Measurements from ENCODE around the gene UVSSA.

UVSSA gene

DNA sequence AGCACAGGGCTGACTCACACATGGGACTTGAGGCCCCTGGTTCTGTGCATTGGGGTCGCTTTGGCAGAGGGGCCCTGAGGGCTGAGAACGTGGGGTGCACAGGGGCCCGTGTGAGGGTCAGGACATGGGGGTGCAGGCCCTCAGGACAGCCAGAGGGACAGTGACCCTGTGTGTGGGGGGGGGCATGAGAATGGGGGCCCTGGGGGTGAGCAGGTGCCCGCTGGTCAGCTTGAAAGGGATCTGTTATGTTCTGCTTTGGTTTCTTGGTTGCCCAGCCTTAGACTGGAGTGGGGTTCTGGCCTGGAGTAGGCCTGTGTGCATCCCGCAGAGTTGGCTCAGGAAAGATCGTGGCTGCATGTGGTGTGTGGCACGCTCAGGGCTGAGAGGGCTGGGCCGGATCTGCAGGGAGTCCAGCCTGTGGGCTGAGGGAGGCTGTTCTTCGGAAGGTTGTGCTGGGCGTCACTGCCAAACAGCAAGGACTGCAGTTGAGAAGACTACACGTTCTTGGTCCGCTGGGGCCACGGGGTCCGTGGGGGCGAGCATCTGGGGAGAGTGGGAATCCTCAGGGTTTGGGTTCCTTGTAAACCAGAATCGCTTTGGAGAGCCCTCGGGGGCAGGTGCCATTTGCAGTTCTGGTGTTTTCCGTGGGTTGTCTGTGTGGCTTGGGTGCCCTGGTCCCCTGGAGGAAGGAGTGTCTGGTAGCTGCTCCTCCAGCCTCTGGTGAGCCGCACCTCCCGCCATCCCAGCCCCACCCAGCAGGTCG, 15.2 kb upstream of the UVSSA start:
- no peak for DNase-seq

DNA sequence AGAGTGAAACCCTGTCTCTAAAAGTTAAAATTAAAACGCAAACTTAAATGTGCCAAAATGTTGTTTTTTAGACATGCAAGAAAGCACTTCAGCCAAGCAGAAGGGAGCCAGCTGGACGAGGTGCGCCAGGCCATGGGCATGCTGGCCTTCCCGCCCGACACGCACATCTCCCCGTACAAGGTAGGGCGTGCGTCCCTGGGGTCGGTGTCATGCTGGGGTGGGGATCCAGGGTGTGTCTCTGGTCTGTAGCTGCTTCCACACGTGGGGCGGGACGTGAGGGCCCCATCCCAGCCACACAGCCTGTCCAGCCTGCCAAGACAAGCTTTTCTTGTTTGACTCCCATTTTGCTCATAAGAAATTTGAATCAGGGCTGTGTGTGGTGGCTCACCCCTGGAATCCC, 14.3 kb upstream of the UVSSA start:
- DNase-seq, result no peak

DNA sequence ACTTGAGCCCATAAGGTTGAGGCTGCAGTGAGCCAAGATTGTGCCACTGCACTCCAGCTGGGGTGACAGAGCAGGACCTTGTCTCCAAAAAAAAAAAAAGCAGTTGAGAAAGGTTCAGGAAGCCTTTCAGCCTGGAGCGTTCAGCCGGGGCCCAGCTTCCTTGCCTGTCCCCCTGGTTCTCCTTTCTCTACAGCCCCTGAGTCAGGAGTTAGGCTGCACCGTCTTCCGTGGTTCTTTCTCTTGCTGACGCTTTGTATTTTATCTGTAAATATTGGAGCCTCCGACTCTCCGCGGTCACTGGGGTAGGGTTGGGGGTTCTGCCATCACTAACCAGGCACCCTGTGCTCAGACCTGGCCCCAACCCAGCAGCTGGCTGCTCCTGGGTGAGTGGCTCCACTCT, 13.8 kb upstream of the UVSSA start:
- DNase-seq, result peak; percentile 29

DNA sequence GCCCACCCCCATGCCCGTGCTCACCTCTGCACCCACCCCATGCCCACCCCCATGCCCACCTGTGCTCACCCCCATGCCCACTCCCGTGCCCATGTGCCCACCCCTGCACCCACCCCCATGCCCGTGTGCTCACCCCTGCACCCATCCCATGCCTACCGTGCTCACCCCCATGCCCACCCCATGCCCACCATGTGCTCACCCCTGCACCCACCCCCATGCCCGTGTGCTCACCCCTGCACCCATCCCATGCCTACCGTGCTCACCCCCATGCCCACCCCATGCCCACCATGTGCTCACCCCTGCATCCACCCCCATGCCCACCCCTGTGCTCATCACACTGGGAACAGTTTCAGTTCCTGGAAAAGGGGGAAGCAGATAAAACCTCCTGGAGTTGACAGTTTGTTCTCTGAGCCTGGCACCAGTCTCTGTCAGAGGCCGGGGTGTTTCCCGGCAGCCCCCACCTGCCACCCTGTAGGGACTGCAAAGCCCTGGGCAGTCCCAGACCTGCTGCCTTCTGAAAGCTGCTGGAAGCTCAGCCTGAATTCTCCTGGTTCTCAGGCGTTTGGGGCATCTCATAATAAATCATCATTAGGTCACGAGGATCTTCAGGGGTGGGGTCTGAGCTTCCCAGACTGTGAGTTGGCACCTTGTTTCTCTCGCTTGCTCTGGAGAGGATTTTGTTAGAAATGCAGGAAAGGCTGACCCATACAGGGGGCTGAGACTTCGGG, 13.0 kb upstream of the UVSSA start:
- DNase-seq, result peak; percentile 19

DNA sequence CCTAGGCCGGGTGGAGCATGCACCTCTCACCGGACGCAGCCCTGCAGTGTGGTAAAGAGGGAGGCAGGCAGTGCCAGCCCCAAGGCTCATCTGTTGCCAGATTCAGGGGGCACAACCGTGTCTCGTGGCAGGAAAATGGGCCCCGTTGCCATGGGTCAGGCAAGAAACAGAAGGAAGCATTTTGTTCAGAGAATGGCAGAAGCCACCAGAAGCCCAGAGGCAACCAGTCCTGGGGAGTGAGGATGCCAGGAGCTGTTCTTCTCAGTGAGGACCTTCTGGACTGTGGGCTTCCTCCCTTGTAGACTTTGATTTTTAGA, 12.5 kb upstream of the UVSSA start:
- no peak for DNase-seq

DNA sequence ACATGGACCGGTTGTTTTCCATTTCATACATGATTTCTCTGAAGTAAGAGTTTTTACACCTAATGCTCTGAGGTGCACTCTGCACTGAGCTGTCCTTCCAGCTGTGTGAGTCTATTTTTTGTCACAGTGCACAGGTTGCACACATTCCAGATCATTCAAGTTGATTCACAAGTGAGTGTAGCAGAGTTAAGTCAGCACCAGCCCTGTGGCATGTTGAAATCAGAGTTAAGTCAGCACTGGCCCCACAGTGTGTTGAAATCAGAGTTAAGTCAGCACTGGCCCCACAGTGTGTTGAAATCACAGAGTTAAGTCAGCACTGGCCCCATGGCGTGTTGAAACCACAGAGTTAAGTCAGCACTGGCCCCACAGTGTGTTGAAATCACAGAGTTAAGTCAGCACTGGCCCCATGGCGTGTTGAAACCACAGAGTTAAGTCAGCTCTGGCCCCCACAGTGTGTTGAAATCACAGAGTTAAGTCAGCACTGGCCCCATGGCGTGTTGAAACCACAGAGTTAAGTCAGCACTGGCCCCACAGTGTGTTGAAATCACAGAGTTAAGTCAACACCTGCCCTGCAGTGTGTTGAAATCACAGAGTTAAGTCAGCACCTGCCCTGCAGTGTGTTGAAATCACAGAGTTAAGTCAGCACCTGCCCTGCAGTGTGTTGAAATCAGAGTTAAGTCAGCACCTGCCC, 11.7 kb upstream of the UVSSA start:
- DNase-seq, result peak; percentile 15

DNA sequence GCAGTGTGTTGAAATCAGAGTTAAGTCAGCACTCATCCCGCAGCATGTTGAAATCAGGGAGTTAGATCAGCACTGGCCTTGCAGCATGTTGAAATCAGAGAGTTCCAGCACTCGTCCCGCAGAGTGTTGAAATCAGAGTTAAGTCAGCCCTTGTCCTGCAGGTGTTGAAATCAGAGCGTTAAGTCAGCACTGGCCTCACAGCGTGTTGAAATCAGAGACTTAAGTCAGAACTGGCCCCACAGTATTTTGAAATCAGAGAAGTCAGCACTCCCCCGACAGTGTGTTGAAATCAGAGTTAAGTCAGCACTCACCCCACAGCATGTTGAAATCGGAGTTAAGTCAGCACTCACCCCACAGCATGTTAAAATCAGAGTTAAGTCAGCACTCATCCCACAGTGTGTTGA, 10.9 kb upstream of the UVSSA start:
- DNase-seq, result peak; percentile 65

DNA sequence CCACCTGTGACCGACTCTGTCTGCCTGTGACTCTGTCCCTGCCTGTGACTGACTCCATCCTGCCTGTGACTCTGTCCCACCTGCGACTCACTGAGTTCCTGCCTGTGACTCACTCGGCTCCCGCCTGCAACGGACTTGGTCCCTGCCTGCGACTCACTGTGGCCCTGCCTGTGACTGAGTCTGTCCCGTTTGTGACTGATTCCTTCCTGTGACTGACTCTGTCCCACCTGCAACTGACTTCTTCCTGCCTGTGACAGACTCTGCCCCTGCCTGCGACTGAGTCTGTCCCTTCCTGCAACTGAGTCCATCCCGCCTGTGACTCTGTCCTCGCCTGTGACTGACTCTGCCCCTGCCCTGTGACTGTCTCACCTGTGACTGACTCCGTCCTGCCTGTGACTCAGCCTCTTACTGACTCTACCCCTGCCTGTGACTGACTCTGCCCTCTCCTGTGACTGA, 9.6 kb upstream of the UVSSA start:
- peak; percentile 9 for DNase-seq

DNA sequence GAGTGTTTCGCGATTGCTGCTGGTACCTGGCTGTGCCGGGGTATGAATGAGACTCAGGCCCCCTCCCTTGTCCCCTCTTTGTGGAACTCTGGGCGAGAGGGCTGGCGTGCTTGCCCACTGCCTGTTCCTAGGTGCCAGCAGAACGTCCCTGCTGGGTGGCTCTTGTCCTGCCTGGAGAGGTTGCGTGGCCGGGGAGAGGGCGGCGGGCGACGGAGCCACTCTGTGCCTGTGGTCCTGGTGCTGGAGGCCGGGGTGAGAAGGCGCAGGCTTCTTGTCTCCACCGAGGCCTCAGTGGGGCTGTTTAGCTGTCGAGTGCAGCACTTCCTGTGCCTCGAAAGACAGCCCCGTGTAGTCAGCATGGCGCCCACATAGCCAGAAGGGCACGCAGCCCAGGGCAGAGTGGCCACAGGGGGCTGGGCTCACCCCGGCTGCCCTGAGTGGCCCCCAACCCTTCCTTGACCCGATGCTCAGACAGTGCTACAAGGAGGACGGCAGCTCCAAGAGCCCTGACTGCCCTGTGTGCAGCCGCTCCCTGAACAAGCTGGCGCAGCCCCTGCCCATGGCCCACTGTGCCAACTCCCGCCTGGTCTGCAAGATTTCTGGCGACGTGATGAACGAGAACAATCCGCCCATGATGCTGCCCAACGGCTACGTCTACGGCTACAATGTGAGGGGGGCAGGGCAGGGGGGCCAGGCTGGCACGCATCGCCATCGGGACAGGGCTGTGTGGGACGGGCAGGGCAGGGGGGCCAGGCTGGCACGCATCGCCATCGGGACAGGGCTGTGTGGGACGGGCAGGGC, 8.9 kb upstream of the UVSSA start:
- no peak for DNase-seq

DNA sequence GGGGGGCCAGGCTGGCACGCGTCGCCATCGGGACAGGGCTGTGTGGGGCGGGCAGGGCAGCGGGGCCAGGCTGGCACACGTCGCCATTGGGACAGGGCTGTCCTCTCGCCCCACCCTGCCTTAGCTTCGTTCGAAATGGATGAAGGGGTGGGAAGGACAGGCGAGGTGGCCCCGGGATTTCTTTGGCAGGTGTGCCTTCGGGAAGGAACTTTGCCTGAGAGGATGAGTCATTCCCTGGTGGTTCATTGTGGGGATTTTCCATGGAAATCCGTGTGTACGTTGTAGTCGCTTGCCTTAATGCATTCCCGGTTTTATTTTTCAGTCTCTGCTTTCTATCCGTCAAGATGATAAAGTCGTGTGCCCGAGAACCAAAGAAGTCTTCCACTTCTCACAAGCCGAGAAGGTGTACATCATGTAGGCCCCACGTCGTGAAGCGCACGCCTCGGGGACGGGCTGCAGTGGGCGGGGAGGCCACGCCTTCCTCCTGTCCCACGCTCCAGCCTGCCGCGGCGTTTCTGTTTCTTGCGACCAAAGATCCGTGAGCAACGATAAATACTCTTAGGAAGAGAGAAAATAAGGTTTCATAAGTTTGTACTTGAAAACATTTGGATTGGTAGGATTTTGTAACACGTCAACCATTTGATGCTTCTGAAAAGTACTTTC, 8.1 kb upstream of the UVSSA start:
- no peak for DNase-seq

DNA sequence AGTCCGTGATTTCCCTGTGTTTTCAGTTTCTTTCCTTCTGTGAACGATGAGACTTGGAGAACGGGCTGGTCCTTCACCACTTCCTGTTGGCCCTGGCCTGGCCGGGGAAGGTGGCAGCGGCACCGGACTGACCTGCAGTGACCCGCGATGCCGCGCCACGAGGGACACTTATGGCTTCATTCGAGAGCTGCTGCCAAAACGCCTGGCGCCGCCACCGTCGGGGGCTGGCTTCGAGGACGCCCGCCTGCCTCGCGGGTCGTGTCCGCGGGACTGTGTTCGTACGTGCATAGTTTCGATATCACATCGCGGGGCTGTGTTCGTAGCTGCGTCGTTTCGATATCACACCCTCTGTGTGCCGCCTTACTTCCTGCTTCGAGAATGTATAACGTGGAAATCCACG, 7.5 kb upstream of the UVSSA start:
- DNase-seq, result no peak

DNA sequence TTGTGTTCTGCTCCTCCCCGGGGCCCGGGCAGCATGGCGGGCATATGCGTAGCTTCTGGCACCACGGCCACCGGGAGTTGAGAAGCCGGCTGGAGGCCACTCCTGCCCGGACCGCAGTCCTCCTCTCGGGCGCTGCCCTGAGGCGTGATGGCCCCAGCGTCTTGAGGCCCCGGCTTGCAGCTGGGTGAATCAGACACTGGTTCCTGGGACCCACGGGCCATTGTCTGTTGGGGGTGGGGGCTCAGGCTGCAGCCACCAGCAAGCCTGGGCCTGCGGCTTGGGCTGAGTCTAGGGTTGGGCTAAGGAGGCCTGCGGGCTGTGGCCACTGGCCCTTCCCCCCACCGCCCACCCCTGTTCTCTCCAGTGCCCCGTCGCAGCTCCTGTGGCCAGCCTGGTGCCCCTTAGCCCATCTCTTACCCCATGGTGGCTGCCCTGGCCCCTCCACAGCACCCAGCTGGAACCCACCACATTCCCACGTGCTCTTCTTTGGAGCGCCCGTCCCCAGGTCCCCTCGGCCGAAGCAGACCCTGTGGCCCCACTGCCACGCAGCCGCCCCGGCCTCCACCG, 6.7 kb upstream of the UVSSA start:
- DNase-seq, result no peak

DNA sequence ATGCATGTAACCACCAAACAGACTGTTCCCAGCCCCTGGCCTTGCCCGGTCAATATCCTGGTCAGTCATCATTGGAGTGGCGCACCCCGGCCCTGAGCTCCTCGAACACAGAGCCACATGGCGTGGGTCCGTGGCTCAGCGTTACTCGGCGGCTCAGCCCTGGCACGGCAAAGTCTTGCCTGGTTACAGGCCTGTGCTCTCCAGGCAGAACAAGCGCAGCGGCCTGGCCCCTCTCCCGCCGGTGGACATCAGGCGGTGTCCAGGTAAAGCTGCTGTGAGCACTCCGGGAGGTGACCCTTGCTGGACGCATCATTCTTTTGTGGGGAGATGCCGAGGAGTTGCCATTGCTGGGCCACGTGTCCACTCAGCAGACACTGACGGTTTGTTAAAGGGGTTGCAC, 6.1 kb upstream of the UVSSA start:
- DNase-seq, result no peak

DNA sequence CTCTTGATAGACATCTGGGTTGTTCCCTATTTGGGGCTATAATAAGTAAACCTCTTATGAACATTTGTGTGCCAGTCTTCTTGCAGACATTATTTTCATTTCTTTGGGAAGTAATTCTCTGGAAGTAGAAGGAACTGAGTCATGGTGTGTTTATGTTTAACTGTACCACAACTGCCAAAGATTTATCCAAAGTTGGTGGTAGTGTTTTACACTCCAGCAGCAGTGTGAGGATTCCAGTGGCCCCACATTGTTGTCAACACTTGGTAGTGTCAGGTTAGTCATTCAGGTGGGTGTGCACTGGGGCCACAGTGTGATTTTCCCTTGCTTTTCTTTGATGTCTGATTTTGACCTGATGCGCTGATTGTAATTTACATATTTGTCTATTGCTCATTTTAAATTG, 5.0 kb upstream of the UVSSA start:
- no peak for DNase-seq

DNA sequence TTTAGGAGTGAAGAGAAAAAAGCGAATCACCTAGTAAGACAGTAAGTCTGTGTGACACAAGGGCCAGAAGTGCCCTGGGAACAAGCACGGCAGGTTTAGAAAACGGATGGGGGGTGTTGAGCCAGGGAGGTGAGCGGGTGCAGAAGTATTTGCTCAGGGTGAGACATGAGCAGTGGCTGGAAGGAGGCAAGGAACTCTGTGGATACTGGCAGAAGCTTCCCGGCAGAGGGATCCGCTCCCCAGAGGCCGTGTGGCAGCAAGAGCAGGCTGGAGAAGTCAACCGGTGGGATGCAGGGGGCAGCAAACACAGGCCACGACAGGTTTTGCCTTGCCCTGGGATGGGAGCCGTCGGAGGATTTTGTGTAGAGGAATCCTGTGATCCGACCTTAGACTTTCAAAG, 2.3 kb upstream of the UVSSA start:
- DNase-seq, result no peak

DNA sequence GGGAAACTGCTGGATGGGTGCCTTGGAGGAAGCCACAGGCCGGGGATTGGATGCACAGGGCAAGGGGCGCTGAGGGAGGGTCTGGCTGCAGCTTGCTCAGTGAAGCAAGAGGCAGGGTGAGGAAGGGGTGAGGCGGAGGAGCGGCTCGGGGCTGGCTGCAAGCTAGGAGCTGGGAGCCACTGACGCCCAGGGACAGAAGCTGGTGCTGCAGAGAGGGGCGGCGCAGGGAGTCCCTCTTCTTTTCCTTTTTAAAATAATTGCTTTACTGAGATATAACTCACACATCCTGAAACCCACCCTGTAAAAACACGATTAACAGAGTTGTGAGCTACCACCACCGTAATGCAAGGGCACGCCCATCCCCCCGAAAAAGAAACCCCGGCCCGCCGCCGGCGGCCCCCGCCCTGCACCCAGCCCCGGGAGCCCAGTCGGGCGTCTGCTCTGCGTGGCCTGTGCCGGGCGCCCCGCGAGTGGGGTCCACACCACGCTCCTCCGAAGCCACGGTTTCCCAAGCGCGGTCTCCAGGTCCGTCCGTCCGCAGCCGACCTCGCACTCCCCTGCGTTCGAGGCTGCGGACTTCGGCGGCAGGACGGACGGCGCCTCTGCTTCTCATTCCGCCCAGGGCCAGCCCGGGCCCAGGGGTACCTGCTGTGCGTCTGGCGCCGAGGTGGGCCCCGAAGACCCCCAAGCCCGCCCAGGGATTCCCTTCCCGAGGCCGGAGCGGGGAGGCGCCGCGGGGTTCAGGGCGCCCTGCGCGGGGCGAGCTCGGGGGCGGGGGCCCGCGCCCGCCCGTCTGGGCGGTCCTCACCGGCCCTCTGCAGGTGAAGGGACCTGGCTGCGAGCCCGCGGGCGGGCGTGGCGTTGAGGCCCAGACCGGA, 866 bp upstream of the UVSSA start:
- DNase-seq, result peak; percentile 16

DNA sequence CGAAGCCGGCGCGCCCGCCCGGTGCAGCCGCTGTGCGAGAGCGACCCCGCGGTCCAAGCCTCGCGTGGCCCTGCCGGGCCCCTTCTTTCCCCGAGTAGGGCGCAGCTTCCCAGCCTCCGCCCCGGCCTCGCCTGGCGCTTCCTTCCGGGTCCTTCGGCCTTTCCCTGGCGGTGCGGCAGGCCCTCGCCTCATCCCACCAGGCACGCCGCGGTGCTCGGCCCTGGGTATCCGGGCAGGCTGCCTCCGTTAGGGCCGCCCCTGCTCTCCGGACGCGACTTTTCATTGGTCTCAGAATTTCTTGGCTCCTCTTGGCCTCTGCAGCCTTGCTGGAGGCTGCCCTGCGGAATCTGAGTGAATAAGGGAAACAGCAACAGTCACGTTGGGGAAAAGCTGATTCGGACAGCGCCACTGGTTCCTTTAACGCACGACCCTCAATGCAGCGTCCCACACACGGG, 429 bp downstream of the UVSSA start:
- DNase-seq, result peak; percentile 77

DNA sequence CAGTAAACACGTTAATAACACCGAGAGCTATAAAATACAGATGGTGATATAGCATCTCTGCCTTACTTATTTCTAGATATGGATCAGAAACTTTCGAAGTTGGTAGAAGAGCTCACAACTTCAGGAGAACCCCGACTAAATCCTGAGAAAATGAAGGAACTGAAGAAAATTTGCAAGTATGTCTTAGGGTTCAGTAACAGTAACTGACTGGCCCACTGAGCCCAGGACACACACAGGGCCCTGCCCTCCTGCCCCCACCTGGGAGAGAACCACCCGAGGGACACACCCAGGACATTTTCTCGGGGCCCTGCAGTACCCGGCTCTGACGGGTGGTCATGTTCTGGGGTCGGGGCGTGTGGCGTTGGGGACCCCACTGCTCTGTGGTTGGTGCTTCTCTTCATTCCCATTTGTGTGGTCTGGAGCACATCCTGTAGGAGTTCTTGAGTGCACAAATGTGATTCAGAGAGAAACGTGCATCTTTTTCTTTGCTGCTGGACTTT, 1.1 kb downstream of the UVSSA start:
- no peak for DNase-seq

DNA sequence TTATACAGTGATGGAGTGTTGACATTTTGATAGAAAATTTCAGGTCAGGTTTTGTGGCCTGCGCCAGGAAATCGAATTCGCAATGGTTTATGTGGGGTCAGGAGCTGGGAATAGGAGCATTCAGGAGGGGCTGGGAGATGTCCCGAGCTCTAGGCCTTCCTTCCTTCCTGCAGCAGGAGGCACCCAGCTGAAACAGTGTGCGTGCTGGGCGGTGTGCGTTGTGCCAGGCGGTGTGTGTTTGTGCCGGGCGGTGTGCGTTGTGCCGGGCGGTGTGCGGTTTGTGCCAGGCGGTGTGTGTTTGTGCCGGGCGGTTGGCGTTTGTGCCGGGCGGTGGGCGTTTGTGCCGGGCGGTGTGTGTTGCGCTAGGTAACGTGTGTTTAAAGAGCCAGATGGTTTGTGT, 1.7 kb downstream of the UVSSA start:
- DNase-seq, result no peak

DNA sequence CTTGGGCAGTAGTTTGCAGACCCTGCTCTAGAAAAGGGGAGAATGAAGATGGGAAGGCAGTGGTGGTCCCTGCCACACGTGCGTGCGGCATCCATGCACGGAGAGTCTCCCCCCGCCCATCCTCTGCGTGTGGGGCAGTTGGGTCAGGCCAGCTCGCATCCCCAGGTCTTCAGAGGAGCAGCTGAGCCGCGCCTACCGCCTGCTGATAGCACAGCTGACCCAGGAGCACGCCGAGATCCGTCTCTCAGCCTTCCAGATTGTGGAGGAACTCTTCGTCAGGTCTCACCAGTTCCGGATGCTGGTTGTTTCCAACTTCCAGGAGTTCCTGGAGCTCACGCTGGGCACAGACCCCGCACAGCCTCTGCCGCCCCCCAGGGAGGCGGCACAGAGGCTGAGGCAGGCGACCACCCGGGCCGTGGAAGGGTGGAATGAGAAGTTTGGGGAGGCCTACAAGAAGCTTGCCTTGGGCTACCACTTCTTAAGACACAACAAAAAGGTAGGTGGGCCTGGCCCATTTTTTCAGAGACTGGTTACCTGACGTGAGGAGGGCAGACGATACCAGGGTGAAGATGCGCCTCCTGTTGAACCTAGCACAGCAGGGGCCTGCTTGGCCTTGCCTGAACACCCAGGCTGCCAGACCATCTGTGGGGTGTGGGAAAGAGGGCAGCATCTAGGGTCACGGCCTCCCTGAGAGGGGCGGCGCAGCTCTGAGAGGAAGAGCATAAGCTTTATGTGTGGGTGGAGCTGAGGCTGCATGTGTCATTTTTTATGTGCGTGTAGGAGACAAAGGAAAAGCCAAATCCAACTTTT, 2.6 kb downstream of the UVSSA start:
- DNase-seq, result no peak
